Ishikawa (cell line): ENCODE results near the gene CHMP4B.

ENCODE experiments used
- CEBPB ChIP-seq: IDR thresholded peaks from 2 replicates; pipeline ENCODE4 v1.6.1; 2012
- CREB1 ChIP-seq: IDR thresholded peaks from 2 replicates; pipeline ENCODE4 v1.6.1; 2012; ENCODE audit warnings: low read depth
- EGR1 ChIP-seq: IDR thresholded peaks from 2 replicates; pipeline ENCODE4 v1.6.1; 2012
- EP300 ChIP-seq: IDR thresholded peaks from 2 replicates; pipeline ENCODE4 v1.6.1; 2012; ENCODE audit warnings: borderline replicate concordance
- FOXM1 ChIP-seq: IDR thresholded peaks from 2 replicates; pipeline ENCODE4 v1.6.1; 2012; ENCODE audit warnings: low read depth, borderline replicate concordance
- NFIC ChIP-seq: IDR thresholded peaks from 2 replicates; pipeline ENCODE4 v1.6.1; 2012
- RAD21 ChIP-seq: IDR thresholded peaks from 2 replicates; pipeline ENCODE4 v1.6.1; 2012; ENCODE audit warnings: low read depth
- TAF1 ChIP-seq: IDR thresholded peaks from 2 replicates; pipeline ENCODE4 v1.6.1; 2012; ENCODE audit warnings: low read depth, mild to moderate bottlenecking
- TCF12 ChIP-seq: IDR thresholded peaks from 2 replicates; pipeline ENCODE4 v1.6.1; 2012; ENCODE audit warnings: low read depth
- TEAD4 ChIP-seq: IDR thresholded peaks from 2 replicates; pipeline ENCODE4 v1.6.1; 2012
- YY1 ChIP-seq: IDR thresholded peaks from 2 replicates; pipeline ENCODE4 v1.6.1; 2012; ENCODE audit warnings: low read depth
- ZBTB7A ChIP-seq: IDR thresholded peaks from 2 replicates; pipeline ENCODE4 v1.6.1; 2012; ENCODE audit warnings: low read depth
- TF ChIP-seq, protein P1 (sequence below): IDR thresholded peaks from 2 replicates; pipeline ENCODE4 v1.6.1; 2012
- TF ChIP-seq, protein P2 (sequence below): IDR thresholded peaks from 2 replicates; pipeline ENCODE4 v1.6.1; 2012; ENCODE audit warnings: low read depth, mild to moderate bottlenecking
- TF ChIP-seq, protein P3 (sequence below): IDR thresholded peaks from 2 replicates; pipeline ENCODE4 v1.6.1; 2012

The CHMP4B gene

DNA sequence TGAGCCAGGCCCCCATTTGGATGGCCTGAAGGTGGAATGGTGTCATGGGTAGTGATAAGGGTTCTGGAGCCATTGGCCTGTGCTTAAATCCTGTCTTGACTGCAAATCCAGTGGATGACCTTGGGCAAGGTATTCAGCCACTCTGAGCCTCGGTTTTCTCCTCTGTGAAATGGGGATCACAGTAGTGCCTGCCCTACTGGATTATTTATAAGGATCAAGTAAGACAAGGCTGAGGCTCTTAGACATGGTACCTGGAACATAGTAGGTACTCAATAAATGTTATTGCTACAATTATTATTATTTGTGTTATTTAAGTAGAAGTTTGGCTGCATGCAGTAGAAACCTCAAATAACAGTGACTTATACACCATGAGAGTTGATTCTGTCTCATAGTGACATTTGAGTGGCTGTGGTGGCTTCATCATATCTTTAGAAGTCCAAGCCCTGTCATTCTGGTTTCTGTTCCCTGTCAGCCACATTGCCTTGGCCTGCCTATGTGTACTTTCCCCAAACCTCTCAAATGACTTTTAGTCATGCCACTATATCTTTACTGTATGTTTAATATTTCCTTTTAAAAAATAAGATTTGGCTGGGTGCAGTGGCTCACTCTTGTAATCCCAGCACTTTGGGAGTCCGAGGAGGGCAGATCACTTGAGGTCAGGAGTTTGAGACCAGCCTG is 37.6 kb upstream of the CHMP4B start:
- TF ChIP-seq NFIC (no peak), ZBTB7A (no peak), EGR1 (no peak), YY1 (no peak), FOXM1 (no peak), TAF1 (no peak), TCF12 (no peak), CREB1 (no peak), CEBPB (no peak), RAD21 (no peak), TEAD4 (no peak)
- TF ChIP-seq, protein P1, sequence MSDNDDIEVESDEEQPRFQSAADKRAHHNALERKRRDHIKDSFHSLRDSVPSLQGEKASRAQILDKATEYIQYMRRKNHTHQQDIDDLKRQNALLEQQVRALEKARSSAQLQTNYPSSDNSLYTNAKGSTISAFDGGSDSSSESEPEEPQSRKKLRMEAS, result no peak
- TF ChIP-seq, protein P2, sequence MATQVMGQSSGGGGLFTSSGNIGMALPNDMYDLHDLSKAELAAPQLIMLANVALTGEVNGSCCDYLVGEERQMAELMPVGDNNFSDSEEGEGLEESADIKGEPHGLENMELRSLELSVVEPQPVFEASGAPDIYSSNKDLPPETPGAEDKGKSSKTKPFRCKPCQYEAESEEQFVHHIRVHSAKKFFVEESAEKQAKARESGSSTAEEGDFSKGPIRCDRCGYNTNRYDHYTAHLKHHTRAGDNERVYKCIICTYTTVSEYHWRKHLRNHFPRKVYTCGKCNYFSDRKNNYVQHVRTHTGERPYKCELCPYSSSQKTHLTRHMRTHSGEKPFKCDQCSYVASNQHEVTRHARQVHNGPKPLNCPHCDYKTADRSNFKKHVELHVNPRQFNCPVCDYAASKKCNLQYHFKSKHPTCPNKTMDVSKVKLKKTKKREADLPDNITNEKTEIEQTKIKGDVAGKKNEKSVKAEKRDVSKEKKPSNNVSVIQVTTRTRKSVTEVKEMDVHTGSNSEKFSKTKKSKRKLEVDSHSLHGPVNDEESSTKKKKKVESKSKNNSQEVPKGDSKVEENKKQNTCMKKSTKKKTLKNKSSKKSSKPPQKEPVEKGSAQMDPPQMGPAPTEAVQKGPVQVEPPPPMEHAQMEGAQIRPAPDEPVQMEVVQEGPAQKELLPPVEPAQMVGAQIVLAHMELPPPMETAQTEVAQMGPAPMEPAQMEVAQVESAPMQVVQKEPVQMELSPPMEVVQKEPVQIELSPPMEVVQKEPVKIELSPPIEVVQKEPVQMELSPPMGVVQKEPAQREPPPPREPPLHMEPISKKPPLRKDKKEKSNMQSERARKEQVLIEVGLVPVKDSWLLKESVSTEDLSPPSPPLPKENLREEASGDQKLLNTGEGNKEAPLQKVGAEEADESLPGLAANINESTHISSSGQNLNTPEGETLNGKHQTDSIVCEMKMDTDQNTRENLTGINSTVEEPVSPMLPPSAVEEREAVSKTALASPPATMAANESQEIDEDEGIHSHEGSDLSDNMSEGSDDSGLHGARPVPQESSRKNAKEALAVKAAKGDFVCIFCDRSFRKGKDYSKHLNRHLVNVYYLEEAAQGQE, result no peak
- TF ChIP-seq, protein P3, sequence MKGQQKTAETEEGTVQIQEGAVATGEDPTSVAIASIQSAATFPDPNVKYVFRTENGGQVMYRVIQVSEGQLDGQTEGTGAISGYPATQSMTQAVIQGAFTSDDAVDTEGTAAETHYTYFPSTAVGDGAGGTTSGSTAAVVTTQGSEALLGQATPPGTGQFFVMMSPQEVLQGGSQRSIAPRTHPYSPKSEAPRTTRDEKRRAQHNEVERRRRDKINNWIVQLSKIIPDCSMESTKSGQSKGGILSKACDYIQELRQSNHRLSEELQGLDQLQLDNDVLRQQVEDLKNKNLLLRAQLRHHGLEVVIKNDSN, result no peak

DNA sequence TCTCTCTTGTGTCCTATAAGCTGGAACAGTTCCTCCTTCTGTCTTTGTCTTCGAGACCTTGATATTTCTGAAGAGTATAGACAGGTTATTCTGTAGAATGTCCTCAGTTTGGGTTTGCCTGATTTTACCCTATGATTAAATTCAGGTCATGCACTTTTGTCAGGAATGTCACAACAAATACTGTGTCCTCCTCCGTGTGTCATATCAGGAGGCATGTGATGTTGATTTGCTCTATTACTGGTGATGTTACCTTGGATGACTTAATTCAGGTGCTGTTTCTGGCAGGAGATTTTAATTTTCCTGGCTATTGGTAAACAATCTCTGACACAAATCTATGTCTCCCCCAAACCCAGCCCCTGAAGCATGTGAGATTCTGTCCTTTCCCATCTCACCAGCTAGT is 33.3 kb upstream of the CHMP4B start:
- TF ChIP-seq CREB1 (no peak), TCF12 (no peak), NFIC (no peak), RAD21 (no peak), CEBPB (no peak), ZBTB7A (no peak), TEAD4 (no peak), EGR1 (no peak), EP300 (no peak), FOXM1 (no peak)
- TF ChIP-seq, protein P3, result no peak

DNA sequence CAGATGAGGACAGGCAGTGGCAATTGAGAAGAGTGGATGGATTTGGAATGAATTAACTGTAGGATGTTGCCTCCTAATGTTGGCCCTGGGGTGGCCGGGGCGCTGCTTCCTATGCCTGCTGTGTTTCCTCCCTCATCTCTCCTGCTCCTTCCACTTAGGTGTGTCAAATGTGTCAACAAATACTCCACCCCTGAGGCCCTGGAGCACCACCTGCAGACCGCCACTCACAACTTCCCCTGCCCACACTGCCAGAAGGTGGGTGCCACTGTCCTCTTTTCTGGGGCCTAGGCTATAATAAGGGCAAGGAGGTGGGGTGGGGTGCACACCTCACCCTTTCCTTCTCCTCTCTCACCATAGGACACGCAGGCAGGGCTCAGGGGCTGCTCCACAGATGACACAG is 30.0 kb upstream of the CHMP4B start:
- TF ChIP-seq TAF1 (no peak), NFIC (no peak), TCF12 (no peak), FOXM1 (no peak), CEBPB (no peak), ZBTB7A (no peak), EP300 (no peak), RAD21 (no peak), EGR1 (no peak), CREB1 (no peak), TEAD4 (no peak)
- TF ChIP-seq, protein P2, result no peak
- TF ChIP-seq, protein P3, result no peak
- TF ChIP-seq, protein P1, result no peak

DNA sequence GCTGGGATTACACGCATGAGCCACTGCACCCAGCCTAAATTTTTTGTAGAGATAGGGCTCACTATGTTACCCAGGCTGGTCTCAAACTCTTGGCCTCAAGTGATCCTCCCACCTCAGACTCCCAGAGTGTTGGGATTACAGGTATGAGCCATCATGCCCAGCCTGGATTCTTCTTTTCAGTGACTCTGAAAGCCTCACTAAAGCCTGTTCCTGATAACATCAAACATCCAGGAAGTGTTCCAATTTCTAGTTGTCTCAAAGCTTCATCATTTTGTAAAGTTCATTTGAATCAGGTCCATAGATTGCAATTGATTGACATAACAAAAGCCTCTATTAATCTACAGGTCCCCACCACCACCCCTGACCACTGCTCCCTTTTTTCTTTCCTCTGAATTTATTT is 29.2 kb upstream of the CHMP4B start:
- TF ChIP-seq EP300, result no peak
- TF ChIP-seq, protein P3, result no peak
- no peak for TF ChIP-seq CEBPB
- TF ChIP-seq, protein P1, result no peak
- no peak for TF ChIP-seq NFIC
- TF ChIP-seq, protein P2, result no peak
- TF ChIP-seq CREB1, result no peak
- TF ChIP-seq TCF12, result no peak
- TF ChIP-seq ZBTB7A, result no peak
- no peak for TF ChIP-seq EGR1
- TF ChIP-seq TAF1, result no peak
